Right atrium auricular region (tissue), 2 donors: ENCODE measurements around the gene ITPR1. TPM values are rescaled to one million over a fixed set of nuclear protein-coding genes. Genes with fewer than 3 reads are reported as not detected.
A peak's percentile ranks its signal among the peaks of the same experiment; 100 is the strongest.

Source experiments
- DNase-seq: peaks from one replicate; pipeline ENCODE4 v3.0.0-alpha.2; 2019; ENCODE audit warnings: low spot score
- H3K27ac ChIP-seq, 2 donors: fragments of 200-600 bp; sonication (generic); 1 replicate in 1 of 2; 2 replicates in 1 of 2; pipeline ENCODE4 v1.5.1; 2016 to 2019
- H3K27me3 ChIP-seq, 2 donors: fragments of 200-600 bp; sonication (generic); one replicate each; pipeline versions ENCODE4 v1.5.1 to v1.6.0; 2017 to 2019
- H3K36me3 ChIP-seq: fragments of 200-600 bp; sonication (generic); one replicate; pipeline ENCODE4 v1.5.1; 2016
- H3K4me1 ChIP-seq, 2 donors: fragments of 200-600 bp; sonication (generic); one replicate each; pipeline versions ENCODE4 v1.5.1 to v1.6.0; 2017 to 2019
- H3K4me3 ChIP-seq, 2 donors: fragments of 200-600 bp; sonication (generic); 1 replicate in 1 of 2; 2 replicates in 1 of 2; pipeline ENCODE4 v1.5.1; 2017 to 2019; ENCODE audit warnings: mild to moderate bottlenecking in 1 of 2, moderate library complexity in 1 of 2
- H3K9me3 ChIP-seq, 2 donors: fragments of 200-600 bp; sonication (generic); one replicate each; pipeline ENCODE4 v1.5.1; 2019
- CTCF ChIP-seq, 2 donors: fragments of 200-600 bp; sonication (generic); IDR thresholded peaks; one replicate each; pipeline ENCODE4 v1.5.1; 2019; ENCODE audit warnings: antibody characterized with exemption in 2 of 2
- total RNA-seq, 2 donors: library from RNA; depleted of rRNA; stranded (reverse); fragments of >200 nt; gene quantifications; one replicate each; pipeline ENCODE4 v1.1.0, GENCODE V29; 2016

Gene ITPR1
- total RNA-seq, 2 donors from 2014 or later: 36.7 to 42.5 TPM

GRCh38 chr3:4718179-4718736 is 225.1 kb downstream of the ITPR1 start:
- Histone ChIP-seq H3K4me3 (no peak overlapping the region), H3K9me3 (no peaks in the 10 kb centered on the region), H3K36me3 (peaks cover 16% of the 10 kb centered on the region), H3K4me1 (peaks cover 0 to 50% of the 10 kb centered on the region in 2 donors), H3K27ac (peak overlapping the region; percentile 38 to 46), H3K27me3 (no peaks in the 10 kb centered on the region)
- no peak for TF ChIP-seq CTCF (IDR thresholded peaks at IDR 0.05)
- DNase-seq: no peak

GRCh38 chr3:4719046-4719501 is 225.9 kb downstream of the ITPR1 start:
- no peaks in the 10 kb centered on the region for H3K9me3 ChIP-seq
- peak overlapping the region; percentile 38 to 46 for H3K27ac ChIP-seq
- no peak overlapping the region for H3K4me3 ChIP-seq
- H3K4me1 ChIP-seq: peaks cover 0 to 55% of the 10 kb centered on the region in 2 donors
- H3K27me3 ChIP-seq: no peaks in the 10 kb centered on the region
- DNase-seq: no peak
- TF ChIP-seq CTCF (IDR thresholded peaks at IDR 0.05): no peak
- peaks cover 8% of the 10 kb centered on the region for H3K36me3 ChIP-seq

GRCh38 chr3:4720316-4721075 is 227.3 kb downstream of the ITPR1 start:
- H3K4me1 ChIP-seq: peaks cover 0 to 55% of the 10 kb centered on the region in 2 donors
- no peaks in the 10 kb centered on the region for H3K9me3 ChIP-seq

GRCh38 chr3:4721511-4721911 is 228.4 kb downstream of the ITPR1 start:
- Histone ChIP-seq H3K4me3 (no peak overlapping the region), H3K27ac (peak overlapping the region; percentile 61 to 71), H3K36me3 (no peaks in the 10 kb centered on the region), H3K9me3 (no peaks in the 10 kb centered on the region), H3K4me1 (peaks cover 0 to 55% of the 10 kb centered on the region in 2 donors), H3K27me3 (no peaks in the 10 kb centered on the region)
- DNase-seq: no peak
- no peak for TF ChIP-seq CTCF (IDR thresholded peaks at IDR 0.05)

More at GRCh38 chr3:4720316-4721075, 227.3 kb downstream of the ITPR1 start:
- H3K36me3 ChIP-seq: no peaks in the 10 kb centered on the region
- TF ChIP-seq CTCF (IDR thresholded peaks at IDR 0.05): peak; percentile 32 to 66
- no peak overlapping the region for H3K4me3 ChIP-seq
- H3K27ac ChIP-seq: peak overlapping the region; percentile 61 to 71
- peak; percentile 90 for DNase-seq
- H3K27me3 ChIP-seq: no peaks in the 10 kb centered on the region

GRCh38 chr3:4722103-4722502 is 229.0 kb downstream of the ITPR1 start:
- H3K4me3 ChIP-seq: no peak overlapping the region
- no peaks in the 10 kb centered on the region for H3K36me3 ChIP-seq
- peaks cover 0 to 55% of the 10 kb centered on the region in 2 donors for H3K4me1 ChIP-seq
- DNase-seq: no peak
- peak overlapping the region; percentile 61 to 71 for H3K27ac ChIP-seq
- peak; percentile 20 to 62 for TF ChIP-seq CTCF (IDR thresholded peaks at IDR 0.05)
- H3K9me3 ChIP-seq: no peaks in the 10 kb centered on the region
- H3K27me3 ChIP-seq: no peaks in the 10 kb centered on the region
